GM18498 (cell line): ENCODE measurements around the gene SUPT16H.
"Not testable (repeated sequence)": the region's sequence is repeated elsewhere in the genome, so short reads cannot be mapped to it uniquely, and the experiment has no call there.

Source experiments
- ATAC-seq: cut with Tn5 transposase; IDR thresholded peaks from one replicate; pipeline ENCODE4 v1.9.1; 2021; ENCODE audit warnings: mild to moderate bottlenecking, moderate library complexity; ENCODE audit not compliant: unreplicated experiment

Gene SUPT16H

DNA sequence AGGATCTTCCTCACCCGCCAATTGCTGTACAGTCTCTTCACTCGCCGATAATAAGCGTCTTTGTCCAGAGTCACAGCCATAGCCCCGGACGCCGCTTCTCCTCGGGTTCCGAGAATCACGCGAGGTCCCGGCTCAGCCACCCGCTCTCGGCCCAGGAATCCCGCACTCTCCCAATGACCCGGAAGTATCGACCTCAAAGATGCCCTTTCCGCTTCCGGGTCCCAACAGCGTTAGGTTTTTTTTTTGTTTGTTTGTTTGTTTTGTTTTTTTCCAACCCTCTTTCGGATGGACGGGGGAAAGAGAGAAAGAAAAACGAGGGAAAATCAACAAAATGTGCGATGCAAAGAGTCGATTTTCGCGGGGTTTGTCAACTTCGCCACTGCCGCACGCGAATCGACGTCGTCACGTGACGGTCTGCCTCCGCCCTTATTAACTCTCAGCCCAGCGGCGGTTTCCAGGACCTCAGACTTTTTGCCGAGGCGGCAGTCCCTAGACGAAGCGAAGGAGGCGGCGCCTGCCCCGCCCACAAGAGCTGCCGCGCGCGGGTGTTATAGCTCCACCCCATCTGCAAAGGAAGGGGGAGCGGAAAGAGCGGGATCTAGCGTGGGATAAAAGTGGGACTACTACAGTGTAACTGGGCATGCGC lies at the start of gene SUPT16H:
Gene SUPT16H (minus strand): TSS at position 172 of the 646 bp plus-strand sequence. CDS start 92 bp downstream, at position 80.
- ATAC-seq, result peak; percentile 92

- no peak for ATAC-seq
Observed at GRCh38 chr14:21431126-21431525, 47.3 kb upstream of the SUPT16H start.

DNA sequence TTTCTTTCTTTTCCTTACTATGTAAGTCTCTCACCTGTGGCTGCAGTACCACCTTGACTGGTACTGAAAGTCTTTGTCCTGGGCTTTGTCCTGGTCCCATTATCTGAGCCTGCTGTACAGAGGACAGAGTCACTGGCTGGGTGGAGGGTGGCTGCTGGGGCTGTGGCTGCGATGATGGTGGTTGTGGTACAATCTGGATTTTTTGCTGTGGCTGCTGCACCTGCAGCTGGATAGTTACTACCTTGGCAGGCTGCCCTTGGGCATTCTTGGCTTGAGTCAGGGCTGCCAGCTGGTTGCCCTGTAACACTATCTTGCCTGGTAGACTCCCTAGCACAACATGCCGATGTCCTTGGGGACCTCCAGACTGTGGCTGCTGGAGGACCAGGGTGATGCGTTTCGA lies 45.1 kb upstream of the SUPT16H start:
- ATAC-seq, result no peak

- no peak for ATAC-seq
Observed at GRCh38 chr14:21426692-21427091, 42.9 kb upstream of the SUPT16H start.

GRCh38 chr14:21419528-21419927 lies 35.7 kb upstream of the SUPT16H start:
- ATAC-seq, result no peak

GRCh38 chr14:21415329-21415728 lies 31.5 kb upstream of the SUPT16H start:
- ATAC-seq, result no peak

GRCh38 chr14:21414137-21414631 lies 30.4 kb upstream of the SUPT16H start:
- ATAC-seq, result no peak

DNA sequence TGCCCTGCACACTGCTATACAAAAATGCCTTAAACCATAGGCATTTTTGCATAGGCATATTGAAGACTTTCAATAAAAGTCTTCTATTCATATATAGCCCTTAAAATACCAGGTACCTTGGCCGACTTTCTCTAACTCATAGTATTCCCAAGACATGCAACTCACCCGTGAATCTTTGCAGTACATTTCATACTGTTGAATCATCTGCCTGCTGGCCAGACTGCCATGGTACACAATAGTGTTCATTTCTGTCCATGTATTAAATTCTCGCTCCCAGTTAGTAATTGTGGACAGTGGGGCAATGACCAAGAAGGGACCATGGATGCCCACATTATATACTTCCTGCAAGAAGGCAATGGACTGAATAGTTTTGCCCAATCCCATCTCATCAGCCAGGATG lies 24.3 kb upstream of the SUPT16H start:
- no peak for ATAC-seq

DNA sequence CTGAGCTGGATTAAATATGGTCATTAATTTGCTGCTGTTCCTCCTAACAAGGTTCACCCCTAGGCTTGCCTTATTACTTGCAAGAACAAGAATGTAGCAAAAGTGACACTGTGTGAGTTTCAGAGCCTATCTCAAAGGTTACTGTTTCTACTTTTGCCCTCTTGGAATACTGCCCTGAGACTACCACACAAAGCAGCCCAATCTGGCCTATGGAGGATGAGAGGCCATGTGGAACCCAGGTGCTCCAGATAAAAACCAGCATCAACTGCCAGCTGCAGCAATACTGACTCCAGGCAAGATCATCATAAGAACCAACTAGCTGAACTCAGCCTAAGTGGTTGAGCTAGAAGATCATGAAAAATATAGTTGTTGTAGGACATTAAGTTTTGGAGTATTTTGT lies 22.4 kb upstream of the SUPT16H start:
- ATAC-seq, result no peak

- no peak for ATAC-seq
Observed at GRCh38 chr14:21405097-21405496, 21.3 kb upstream of the SUPT16H start.

DNA sequence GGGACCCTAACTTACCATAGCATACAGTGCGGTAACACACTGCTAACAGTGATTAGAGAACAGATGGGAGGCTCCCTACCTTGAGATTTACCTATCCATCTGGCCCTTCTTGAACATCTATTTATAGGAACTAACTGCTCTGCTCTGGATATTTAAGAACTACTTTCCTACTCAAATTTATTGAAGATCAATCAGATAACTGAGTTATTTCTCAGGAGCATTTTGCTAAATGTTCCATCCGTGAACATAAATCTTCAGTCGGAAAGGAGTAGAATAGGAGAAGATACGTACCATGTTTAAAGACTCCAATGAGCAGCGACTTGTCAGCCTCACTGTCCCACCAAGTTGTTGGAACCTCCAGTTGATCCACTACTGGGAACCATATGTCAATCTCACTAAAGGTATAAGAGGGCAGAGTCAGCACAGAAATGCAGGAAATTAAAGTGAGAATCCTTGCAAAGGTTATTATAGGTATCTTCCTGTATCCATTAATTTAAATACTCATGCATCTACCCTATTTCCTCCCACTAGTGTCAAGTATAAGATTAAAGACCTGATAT lies 15.6 kb upstream of the SUPT16H start:
- ATAC-seq, result no peak

- no peak for ATAC-seq
Observed at GRCh38 chr14:21398901-21399300, 15.1 kb upstream of the SUPT16H start.

DNA sequence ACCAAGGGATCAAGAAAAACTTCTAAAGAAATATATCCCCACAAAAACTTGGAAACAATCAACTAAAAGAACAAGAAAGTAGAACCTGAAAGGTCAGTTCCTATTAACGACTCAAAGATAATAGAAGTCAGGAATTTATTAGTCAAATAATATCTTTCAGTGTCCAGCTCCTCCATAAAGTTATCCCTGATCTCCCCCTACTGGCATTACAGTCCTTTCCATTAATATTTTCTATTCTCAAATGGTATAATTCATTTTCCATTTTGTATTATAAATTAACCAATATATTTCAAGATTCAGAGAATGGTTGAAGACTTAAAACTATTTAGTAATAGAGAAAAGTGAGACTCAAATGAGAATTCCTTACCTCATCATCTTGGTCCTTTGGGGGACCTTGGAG lies 11.6 kb upstream of the SUPT16H start:
- ATAC-seq, result no peak

- no peak for ATAC-seq
Observed at GRCh38 chr14:21385188-21385904, 1.5 kb upstream of the SUPT16H start.

GRCh38 chr14:21384494-21384851 lies 654 bp upstream of the SUPT16H start:
- peak; percentile 34 for ATAC-seq

GRCh38 chr14:21382886-21383847 lies 652 bp downstream of the SUPT16H start:
- peak; percentile 37 for ATAC-seq

DNA sequence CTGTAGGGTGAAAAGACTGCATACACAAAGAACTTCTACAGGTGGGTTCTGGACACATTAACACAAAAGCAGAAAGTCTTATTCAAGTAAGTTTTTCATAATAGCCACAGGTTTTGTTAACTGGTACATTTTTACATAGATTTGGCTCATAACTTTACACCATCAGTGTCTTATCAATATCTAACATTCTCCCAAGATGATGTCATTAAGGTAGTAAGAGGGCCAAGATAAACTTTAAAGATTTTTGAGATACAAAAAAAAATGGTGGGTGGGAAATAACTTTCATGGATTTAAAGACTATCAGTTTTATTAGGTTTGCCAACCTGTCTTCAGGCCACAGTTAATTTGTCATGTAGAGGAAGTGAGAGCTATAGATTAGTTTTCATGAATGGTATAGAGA lies 1.7 kb downstream of the SUPT16H start:
- no peak for ATAC-seq

GRCh38 chr14:21379338-21379737 lies 4.5 kb downstream of the SUPT16H start:
- ATAC-seq, result no peak

- ATAC-seq, result no peak
Observed at GRCh38 chr14:21373980-21374379, 9.8 kb downstream of the SUPT16H start.

GRCh38 chr14:21372814-21373213 lies 11.0 kb downstream of the SUPT16H start:
- not testable (repeated sequence) for ATAC-seq
